ENCODE results near the gene DNAJC12. TPM values are rescaled to one million over a fixed set of nuclear protein-coding genes. Genes with fewer than 3 reads are reported as not detected.
"Not testable (repeated sequence)": the region's sequence is repeated elsewhere in the genome, so short reads cannot be mapped to it uniquely, and the experiment has no call there.

Gene DNAJC12
- total and polyA plus RNA-seq, 7 experiments from 2014 or later = 0.61 to 7.2 TPM; not detected in 5

- intact Hi-C loops (cut with micrococcal nuclease); H3K4me3 ChIP-seq (ENCODE audit: low read length); H3K27me3 ChIP-seq (ENCODE audit: control insufficient read depth in 2 of 2, insufficient read depth in 2 of 2, low read length in 2 of 2); DNase-seq; H3K27ac Mint-ChIP-seq; H3K4me1 ChIP-seq (ENCODE audit: control insufficient read depth in 2 of 2, insufficient read depth in 2 of 2, low read length in 2 of 2); H3K9me3 Mint-ChIP-seq; ATAC-seq; H3K36me3 ChIP-seq (ENCODE audit: control insufficient read depth in 2 of 3, insufficient read depth in 3 of 3, low read length in 3 of 3); H3K36me3 Mint-ChIP-seq; H3K27ac ChIP-seq (ENCODE audit: low read depth, low read length); CTCF ChIA-PET; H3K27me3 Mint-ChIP-seq; POLR2A ChIA-PET; H3K9me3 ChIP-seq (ENCODE audit: control insufficient read depth in 2 of 3, low read length in 3 of 3): not testable (repeated sequence)
- Mint-ChIP-seq H3K4me1 (peaks cover 0 to 18% (median 5%) of the 10 kb centered on the region in 7 donors), H3K4me3 (peak overlapping the region in 1 of 10 donors; percentile 66)
Measured at GRCh38 chr10:67835541-67836394, 2.2 kb downstream of the DNAJC12 start.

GRCh38 chr10:67834375-67834774, 3.6 kb downstream of the DNAJC12 start:
- no peaks in the 10 kb centered on the region for H3K27me3 Mint-ChIP-seq
- H3K36me3 ChIP-seq (ENCODE audit: control insufficient read depth in 2 of 3, insufficient read depth in 3 of 3, low read length in 3 of 3) = no peaks in the 10 kb centered on the region

GRCh38 chr10:67827811-67828210, 10.2 kb downstream of the DNAJC12 start:
- Histone ChIP-seq H3K4me3 (ENCODE audit: low read length) (no peak overlapping the region), H3K36me3 (ENCODE audit: control insufficient read depth in 2 of 3, insufficient read depth in 3 of 3, low read length in 3 of 3) (no peaks in the 10 kb centered on the region), H3K4me1 (ENCODE audit: control insufficient read depth in 2 of 2, insufficient read depth in 2 of 2, low read length in 2 of 2) (no peaks in the 10 kb centered on the region), H3K27ac (ENCODE audit: low read depth, low read length) (no peak overlapping the region), H3K27me3 (ENCODE audit: control insufficient read depth in 2 of 2, insufficient read depth in 2 of 2, low read length in 2 of 2) (no peaks in the 10 kb centered on the region), H3K9me3 (ENCODE audit: control insufficient read depth in 2 of 3, low read length in 3 of 3) (no peaks in the 10 kb centered on the region)
- intact Hi-C loops (cut with micrococcal nuclease) = no loop called here
- DNase-seq (no peak), ATAC-seq (no peak)
- POLR2A ChIA-PET = no interaction called here
- H3K27me3 Mint-ChIP-seq = no peaks in the 10 kb centered on the region
- CTCF ChIA-PET = no interaction called here
- no peaks in the 10 kb centered on the region for H3K36me3 Mint-ChIP-seq
- H3K4me1 Mint-ChIP-seq = peaks cover 0 to 10% (median 0%) of the 10 kb centered on the region in 7 donors
- no peak overlapping the region for H3K27ac Mint-ChIP-seq
- no peaks in the 10 kb centered on the region for H3K9me3 Mint-ChIP-seq
- no peak overlapping the region for H3K4me3 Mint-ChIP-seq

More at GRCh38 chr10:67834375-67834774, 3.6 kb downstream of the DNAJC12 start:
- H3K27me3 ChIP-seq (ENCODE audit: control insufficient read depth in 2 of 2, insufficient read depth in 2 of 2, low read length in 2 of 2) = no peaks in the 10 kb centered on the region
- Mint-ChIP-seq H3K4me1 (peaks cover 0 to 18% (median 5%) of the 10 kb centered on the region in 7 donors), H3K27ac (no peak overlapping the region), H3K36me3 (no peaks in the 10 kb centered on the region), H3K9me3 (no peaks in the 10 kb centered on the region), H3K4me3 (no peak overlapping the region)
- ATAC-seq = no peak
- CTCF ChIA-PET = interaction anchor here (0.7 kb wide), 1 partner anchor 320 kb away, joined by 3 read pairs; no protein-coding TSS in a partner anchor
- no peaks in the 10 kb centered on the region for H3K4me1 ChIP-seq (ENCODE audit: control insufficient read depth in 2 of 2, insufficient read depth in 2 of 2, low read length in 2 of 2)
- no peak overlapping the region for H3K27ac ChIP-seq (ENCODE audit: low read depth, low read length)
- H3K9me3 ChIP-seq (ENCODE audit: control insufficient read depth in 2 of 3, low read length in 3 of 3) = no peaks in the 10 kb centered on the region
- no peak for DNase-seq
- intact Hi-C loops (cut with micrococcal nuclease) = no loop called here
- H3K4me3 ChIP-seq (ENCODE audit: low read length) = no peak overlapping the region
- POLR2A ChIA-PET = no interaction called here

- Histone ChIP-seq H3K27me3 (ENCODE audit: control insufficient read depth in 2 of 2, insufficient read depth in 2 of 2, low read length in 2 of 2) (no peaks in the 10 kb centered on the region), H3K4me1 (ENCODE audit: control insufficient read depth in 2 of 2, insufficient read depth in 2 of 2, low read length in 2 of 2) (no peaks in the 10 kb centered on the region), H3K27ac (ENCODE audit: low read depth, low read length) (no peak overlapping the region), H3K36me3 (ENCODE audit: control insufficient read depth in 2 of 3, insufficient read depth in 3 of 3, low read length in 3 of 3) (no peaks in the 10 kb centered on the region), H3K4me3 (ENCODE audit: low read length) (no peak overlapping the region), H3K9me3 (ENCODE audit: control insufficient read depth in 2 of 3, low read length in 3 of 3) (no peaks in the 10 kb centered on the region)
- Mint-ChIP-seq H3K27ac (peak overlapping the region in 2 of 9 donors; percentile 43 to 46), H3K4me1 (peaks cover 0 to 21% (median 0%) of the 10 kb centered on the region in 7 donors), H3K4me3 (peak overlapping the region in 1 of 10 donors; percentile 10), H3K36me3 (peaks cover 0 to 2% (median 0%) of the 10 kb centered on the region in 5 donors), H3K9me3 (no peaks in the 10 kb centered on the region), H3K27me3 (no peaks in the 10 kb centered on the region)
- ChIA-PET CTCF (no interaction called here), POLR2A (no interaction called here)
- intact Hi-C loops (cut with micrococcal nuclease) = no loop called here
- DNase-seq = no peak
- ATAC-seq = peak; percentile 18
Measured at GRCh38 chr10:67819768-67820204, 18.2 kb downstream of the DNAJC12 start.

- POLR2A ChIA-PET = no interaction called here
- ATAC-seq = no peak
Measured at GRCh38 chr10:67818323-67818722, 19.7 kb downstream of the DNAJC12 start.

GRCh38 chr10:67816719-67817118, 21.3 kb downstream of the DNAJC12 start:
- no peaks in the 10 kb centered on the region for H3K27me3 ChIP-seq (ENCODE audit: control insufficient read depth in 2 of 2, insufficient read depth in 2 of 2, low read length in 2 of 2)
- no peak overlapping the region for H3K4me3 ChIP-seq (ENCODE audit: low read length)
- H3K9me3 ChIP-seq (ENCODE audit: control insufficient read depth in 2 of 3, low read length in 3 of 3) = no peaks in the 10 kb centered on the region
- Mint-ChIP-seq H3K27me3 (no peaks in the 10 kb centered on the region), H3K4me3 (no peak overlapping the region), H3K9me3 (no peaks in the 10 kb centered on the region), H3K4me1 (peaks cover 0 to 21% (median 0%) of the 10 kb centered on the region in 7 donors), H3K36me3 (peaks cover 0 to 7% (median 0%) of the 10 kb centered on the region in 5 donors), H3K27ac (no peak overlapping the region)
- H3K4me1 ChIP-seq (ENCODE audit: control insufficient read depth in 2 of 2, insufficient read depth in 2 of 2, low read length in 2 of 2) = no peaks in the 10 kb centered on the region
- DNase-seq (no peak), ATAC-seq (no peak)
- no peak overlapping the region for H3K27ac ChIP-seq (ENCODE audit: low read depth, low read length)
- POLR2A ChIA-PET = no interaction called here
- CTCF ChIA-PET = no interaction called here
- intact Hi-C loops (cut with micrococcal nuclease) = no loop called here
- no peaks in the 10 kb centered on the region for H3K36me3 ChIP-seq (ENCODE audit: control insufficient read depth in 2 of 3, insufficient read depth in 3 of 3, low read length in 3 of 3)

More at GRCh38 chr10:67818323-67818722, 19.7 kb downstream of the DNAJC12 start:
- H3K27me3 Mint-ChIP-seq = no peaks in the 10 kb centered on the region
- H3K36me3 ChIP-seq (ENCODE audit: control insufficient read depth in 2 of 3, insufficient read depth in 3 of 3, low read length in 3 of 3) = no peaks in the 10 kb centered on the region
- peaks cover 0 to 2% (median 0%) of the 10 kb centered on the region in 5 donors for H3K36me3 Mint-ChIP-seq
- H3K4me3 Mint-ChIP-seq = no peak overlapping the region
- no peaks in the 10 kb centered on the region for H3K9me3 ChIP-seq (ENCODE audit: control insufficient read depth in 2 of 3, low read length in 3 of 3)
- no peak overlapping the region for H3K27ac ChIP-seq (ENCODE audit: low read depth, low read length)
- H3K27ac Mint-ChIP-seq = no peak overlapping the region
- DNase-seq = no peak
- CTCF ChIA-PET = interaction anchor here (0.6 kb wide), 1 partner anchor 589 kb away, joined by 3 read pairs; the partner anchor contains the start of gene RUFY2
- no peaks in the 10 kb centered on the region for H3K9me3 Mint-ChIP-seq
- H3K27me3 ChIP-seq (ENCODE audit: control insufficient read depth in 2 of 2, insufficient read depth in 2 of 2, low read length in 2 of 2) = no peaks in the 10 kb centered on the region
- peaks cover 0 to 21% (median 0%) of the 10 kb centered on the region in 7 donors for H3K4me1 Mint-ChIP-seq
- no peaks in the 10 kb centered on the region for H3K4me1 ChIP-seq (ENCODE audit: control insufficient read depth in 2 of 2, insufficient read depth in 2 of 2, low read length in 2 of 2)
- intact Hi-C loops (cut with micrococcal nuclease) = no loop called here
- no peak overlapping the region for H3K4me3 ChIP-seq (ENCODE audit: low read length)
